Activated CD4-positive, alpha-beta T cell treated with anti-CD3 and anti-CD28 coated beads, Interleukin-2, amount 50 U/mL, for 24 hours (primary cell): ENCODE measurements around the gene GARIN5A.

ENCODE experiments used
- DNase-seq, 2 donors: peaks; one replicate each; pipeline ENCODE4 v3.0.0-alpha.2; 2020; ENCODE audit warnings: low read depth in 1 of 2, low spot score in 1 of 2

GARIN5A gene

GRCh38 chr19:50435627-50436026, 41.0 kb downstream of the GARIN5A start:
- DNase-seq: no peak

- DNase-seq: no peak
Observed at GRCh38 chr19:50435221-50435620, 41.4 kb downstream of the GARIN5A start.

GRCh38 chr19:50434525-50434924, 42.1 kb downstream of the GARIN5A start:
- DNase-seq: no peak

DNA sequence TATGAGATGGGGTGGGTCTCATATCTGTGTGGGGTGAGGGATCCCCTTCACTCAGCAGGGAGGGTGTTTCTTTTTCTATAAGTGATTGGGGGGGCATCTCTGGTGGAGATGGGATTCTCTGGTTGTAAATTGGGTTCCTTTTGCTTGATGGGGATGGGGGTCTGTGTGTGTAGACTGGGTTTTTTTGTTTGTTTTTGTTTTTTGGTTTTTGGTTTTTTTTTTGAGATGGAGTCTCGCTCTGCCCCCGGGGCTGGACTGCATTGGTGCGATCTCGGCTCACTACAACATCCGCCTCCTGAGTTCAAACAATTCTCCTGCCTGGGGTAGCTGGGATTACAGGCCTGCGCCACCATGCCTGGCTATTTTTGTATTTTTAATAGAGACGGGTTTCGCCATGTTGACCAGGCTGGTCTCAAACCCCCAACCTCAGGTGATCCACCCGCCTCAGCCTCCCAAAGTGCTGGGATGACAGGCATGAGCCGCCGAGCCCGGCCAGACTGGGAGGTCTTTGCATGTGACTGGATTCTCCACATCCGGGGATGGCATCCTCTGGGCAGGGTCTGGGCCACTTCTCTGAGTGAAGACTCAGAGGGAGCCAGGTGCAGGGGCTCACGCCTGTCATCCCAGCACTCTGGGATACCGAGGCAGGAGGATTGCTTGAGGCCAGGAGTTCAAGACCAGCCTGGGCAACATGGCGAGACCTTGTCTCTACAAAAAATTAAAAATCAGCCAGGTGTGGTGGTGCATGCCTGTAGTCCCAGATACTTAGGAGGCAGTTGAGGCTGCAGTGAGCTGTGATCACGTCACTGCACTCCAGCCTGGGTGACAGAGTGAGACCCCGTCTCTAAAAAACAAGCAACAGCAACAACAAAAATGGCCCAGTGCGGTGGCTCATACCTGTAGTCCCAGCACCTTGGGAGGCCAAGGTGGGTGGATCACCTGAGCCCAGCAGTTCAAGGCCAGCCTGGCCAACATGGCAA, 43.2 kb downstream of the GARIN5A start:
- no peak for DNase-seq

GRCh38 chr19:50432221-50433028, 44.2 kb downstream of the GARIN5A start, which contains the start of gene MYBPC2:
TSS of gene MYBPC2 (plus strand) at chr19:50432892. CDS start at chr19:50432954, 62 bp downstream.
- DNase-seq: no peak

GRCh38 chr19:50431343-50432220, 45.1 kb downstream of the GARIN5A start:
- peak; percentile 76 to 90 for DNase-seq

DNA sequence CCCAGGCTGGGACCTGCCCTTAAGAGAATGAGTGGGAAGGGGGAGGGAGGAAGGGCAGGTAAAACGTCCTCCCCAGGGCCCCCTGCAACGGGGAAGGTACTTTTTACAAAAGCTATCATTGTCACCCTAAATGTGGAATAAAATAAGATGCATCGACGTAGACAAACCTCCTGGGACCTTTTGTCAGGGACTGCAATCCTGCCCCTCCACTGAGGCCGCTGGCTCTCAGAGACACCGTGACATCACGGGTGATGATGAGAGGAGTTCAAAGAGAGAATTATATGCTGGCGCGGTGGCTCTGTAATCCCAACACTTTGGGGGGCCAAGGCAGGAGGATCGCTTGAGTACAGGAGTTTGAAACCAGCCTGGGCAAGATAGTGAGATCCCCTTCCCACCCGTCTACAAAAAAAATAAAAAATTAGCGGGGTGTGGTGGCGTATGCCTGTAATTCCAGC, 45.7 kb downstream of the GARIN5A start:
- DNase-seq: no peak

DNA sequence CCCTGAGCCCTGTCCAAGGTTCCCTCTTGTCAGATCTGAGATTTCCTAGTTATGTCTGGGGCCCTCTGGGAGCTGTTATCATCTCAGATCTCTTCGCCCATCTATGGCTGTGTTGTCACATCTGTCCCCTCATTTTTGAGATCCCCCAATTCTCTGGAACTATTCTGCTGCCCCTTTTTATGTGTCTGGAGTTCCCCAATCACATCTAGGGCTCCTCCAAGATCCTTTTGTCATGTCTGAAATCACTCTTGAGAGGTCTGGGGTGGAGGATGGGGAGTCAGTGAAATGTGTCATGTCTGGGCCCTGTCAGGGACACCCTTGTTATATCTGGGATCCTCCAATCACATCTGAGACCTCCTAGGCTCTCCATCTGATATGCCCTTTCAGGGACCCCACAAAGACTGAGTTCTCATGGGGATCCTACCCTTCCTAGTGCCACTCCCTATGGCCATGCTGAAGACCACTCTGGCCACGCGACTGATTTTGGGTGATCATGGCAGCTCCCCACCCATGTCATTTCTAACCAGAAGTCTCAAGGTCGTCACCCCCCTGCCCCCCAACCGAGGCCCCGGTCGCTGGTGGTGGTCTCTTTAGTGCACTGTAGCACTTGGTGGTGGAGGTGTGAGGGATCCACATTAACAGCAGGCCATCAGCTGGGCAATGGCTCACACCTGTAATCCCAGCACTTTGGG, 47.7 kb downstream of the GARIN5A start:
- DNase-seq: no peak

DNA sequence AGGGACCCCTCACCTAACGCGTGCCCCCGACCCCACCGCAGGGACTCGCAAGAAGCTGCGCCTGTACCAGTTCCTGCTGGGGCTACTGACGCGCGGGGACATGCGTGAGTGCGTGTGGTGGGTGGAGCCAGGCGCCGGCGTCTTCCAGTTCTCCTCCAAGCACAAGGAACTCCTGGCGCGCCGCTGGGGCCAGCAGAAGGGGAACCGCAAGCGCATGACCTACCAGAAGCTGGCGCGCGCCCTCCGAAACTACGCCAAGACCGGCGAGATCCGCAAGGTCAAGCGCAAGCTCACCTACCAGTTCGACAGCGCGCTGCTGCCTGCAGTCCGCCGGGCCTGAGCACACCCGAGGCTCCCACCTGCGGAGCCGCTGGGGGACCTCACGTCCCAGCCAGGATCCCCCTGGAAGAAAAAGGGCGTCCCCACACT, 48.6 kb downstream of the GARIN5A start:
- DNase-seq: peak in 1 of 2 donors; percentile 20

DNA sequence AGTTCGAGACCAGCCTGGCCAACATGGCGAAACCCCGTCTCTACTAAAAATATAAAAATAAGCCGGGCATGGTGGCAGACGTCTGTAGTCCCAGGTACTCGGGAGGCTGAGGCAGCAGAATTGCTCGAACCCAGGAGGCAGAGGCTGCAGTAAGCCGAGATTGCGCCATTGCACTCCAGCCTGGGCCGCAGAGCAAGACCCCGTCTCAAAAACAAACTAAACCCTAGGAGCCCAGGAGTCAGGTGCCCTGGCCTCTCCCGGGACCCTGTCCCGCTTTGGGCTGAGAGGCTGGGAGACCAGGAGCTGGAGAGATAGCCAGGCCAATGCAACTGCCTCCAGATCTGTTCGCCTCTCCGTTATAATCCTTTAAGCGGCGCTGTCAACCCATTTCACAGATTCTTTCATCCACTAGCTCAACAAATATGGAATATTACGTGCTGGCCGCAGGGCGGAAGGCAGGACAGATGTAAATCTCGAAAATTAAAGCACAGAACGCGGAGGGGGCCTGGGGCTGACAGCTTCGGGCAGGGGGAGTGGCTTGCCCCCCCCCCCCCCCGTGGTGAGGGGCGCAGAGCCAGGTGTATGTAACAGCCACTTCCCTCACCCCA, 49.2 kb downstream of the GARIN5A start:
- no peak for DNase-seq

DNA sequence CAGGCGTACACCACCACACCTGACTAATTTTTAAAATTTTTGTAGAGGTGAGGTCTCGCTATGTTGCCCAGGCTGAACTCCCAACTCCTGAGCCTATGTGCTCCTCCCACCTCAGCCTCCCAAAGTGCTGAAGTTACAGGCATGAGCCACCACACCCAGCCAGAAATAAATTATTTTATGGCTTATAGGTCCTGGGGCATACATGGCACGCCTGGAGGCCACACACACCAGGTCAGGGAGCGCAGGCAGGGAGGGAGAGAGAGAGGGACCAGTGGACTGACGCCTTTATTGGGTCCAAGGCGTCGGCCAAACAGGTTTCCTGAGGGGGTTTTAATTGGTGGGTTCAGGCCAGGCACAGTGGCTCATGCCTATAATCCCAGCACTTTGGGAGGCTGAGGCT, 51.1 kb downstream of the GARIN5A start:
- no peak for DNase-seq

DNA sequence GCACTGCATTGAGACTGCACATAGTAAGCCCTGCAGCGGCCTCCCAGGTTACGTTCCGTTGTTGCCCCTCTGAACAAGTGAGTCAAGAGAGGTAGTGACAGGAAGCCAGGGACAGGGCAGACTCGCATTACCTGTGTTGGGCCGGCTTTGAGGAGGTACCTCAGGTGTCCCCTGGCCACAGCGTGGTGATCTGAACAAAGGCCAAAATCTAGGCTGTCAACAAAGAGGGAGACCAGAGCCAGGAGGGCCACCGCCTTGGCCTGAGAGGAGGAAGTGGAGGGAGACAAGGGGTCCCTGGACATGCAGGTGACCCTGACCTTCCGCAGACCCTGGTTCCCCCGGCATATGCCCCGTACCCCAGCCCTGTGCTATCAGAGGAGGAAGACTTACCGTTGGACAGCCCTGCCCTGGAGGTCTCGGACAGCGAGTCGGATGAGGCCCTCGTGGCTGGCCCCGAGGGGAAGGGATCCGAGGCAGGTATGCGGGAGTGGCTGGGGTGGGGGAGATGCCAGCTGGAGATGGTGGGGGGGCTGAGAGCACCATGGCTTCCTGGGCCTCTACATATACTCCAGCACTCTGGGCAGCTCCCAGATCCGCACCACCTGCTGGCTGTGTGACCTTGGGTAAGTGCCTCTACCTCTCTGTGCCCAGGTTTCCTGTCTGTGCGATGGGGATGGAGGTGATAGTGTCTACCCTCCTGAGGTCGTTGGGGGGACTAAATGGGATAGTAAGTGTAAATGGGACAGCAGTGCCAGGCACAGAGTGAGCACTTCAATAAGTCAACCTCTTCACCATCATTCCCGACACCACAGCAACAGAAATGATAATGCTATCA, 53.2 kb downstream of the GARIN5A start:
- no peak for DNase-seq

- no peak for DNase-seq
Observed at GRCh38 chr19:50422397-50423278, 54.0 kb downstream of the GARIN5A start.

- no peak for DNase-seq
Observed at GRCh38 chr19:50420808-50421207, 55.8 kb downstream of the GARIN5A start.

DNA sequence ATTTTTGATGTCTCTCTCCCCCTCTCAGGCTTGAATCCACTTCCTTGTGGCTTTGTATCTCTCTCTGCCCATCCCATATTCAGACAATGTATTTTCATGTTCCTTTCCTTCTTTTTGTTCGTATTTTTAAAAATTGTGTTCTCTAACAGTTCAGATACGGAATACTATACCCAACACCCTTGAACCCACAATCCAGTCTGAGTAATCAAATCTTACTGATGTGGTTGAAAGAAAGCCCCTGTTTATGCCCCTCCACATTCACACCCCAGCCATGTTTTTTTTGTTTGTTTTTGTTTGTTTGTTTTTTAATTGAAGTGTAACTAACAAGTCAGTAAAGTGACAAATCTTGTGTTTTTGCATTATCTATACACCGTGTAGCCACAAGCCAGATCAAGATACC, 56.5 kb downstream of the GARIN5A start:
- no peak for DNase-seq

DNA sequence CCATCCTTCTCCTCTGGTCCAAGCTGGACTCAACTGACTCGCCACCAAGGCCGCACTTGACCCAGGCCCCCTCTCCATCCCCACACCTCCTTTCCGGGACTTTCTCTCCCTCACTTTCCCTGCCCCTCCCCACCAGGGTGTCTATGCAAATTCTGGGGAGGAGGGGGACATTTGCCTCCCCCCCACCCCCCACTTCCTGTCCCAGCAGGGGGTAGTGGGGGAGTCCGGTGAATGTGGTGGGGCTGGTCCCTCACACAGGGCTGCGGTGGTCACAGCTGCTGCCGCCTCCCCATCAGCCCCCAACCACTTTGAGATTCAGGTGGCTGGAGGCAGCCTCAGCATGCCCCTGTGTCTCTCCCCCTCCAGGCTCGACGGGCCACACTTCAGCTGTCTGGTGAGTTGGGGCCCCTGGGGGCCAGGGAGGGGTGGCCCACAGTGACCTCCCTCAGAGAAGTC, 57.0 kb downstream of the GARIN5A start:
- DNase-seq: no peak

DNA sequence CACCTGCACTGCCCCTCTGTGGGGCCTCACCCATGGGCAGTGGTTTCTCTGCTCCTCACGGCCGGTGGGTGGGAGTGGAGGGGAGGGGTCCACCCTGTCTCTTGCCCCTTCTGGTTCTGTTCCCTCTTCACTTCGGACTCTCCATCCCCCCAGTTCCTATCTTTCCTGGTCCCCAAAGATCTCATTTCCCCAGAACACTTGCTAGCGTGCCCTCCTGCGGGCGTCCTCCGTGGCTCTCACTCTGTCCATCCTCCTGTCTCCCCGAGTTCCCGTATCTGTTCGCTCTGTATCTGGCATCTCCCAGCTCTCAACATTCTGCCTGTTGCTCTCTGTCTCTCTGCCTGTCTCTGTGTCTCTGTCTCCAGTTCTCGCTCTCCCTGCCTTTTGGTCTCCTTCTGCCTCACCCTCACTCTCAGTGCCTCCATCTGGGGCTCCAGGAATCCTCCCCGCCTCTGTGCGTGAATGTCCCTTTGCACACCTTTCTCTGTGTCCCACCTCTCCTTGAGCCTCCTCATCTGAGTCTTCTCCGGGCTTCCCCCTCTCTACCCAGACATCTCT, 57.5 kb downstream of the GARIN5A start:
- no peak for DNase-seq
